H1 (cell line): Measurements from ENCODE around the gene ETFDH. TPM values are rescaled to one million over a fixed set of nuclear protein-coding genes. Genes with fewer than 3 reads are reported as not detected.

Experiments
- SIN3A ChIP-seq, 2 experiments: IDR thresholded peaks in 1 of 2; conservative IDR thresholded peaks in 1 of 2; 2 replicates each; pipeline ENCODE4 v1.6.1; 2011 to 2012; ENCODE audit warnings: low read length in 2 of 2, improper control_type of control experiment in 1 of 2, low read depth in 1 of 2, mild to moderate bottlenecking in 1 of 2
- SUZ12 ChIP-seq: fragments of 200-600 bp; sonication (generic); IDR thresholded peaks from 2 replicates; pipeline ENCODE4 v1.6.1; 2012; ENCODE audit warnings: mild to moderate bottlenecking, inconsistent platforms, low read length, moderate library complexity, mixed read lengths
- TBP ChIP-seq: IDR thresholded peaks from 2 replicates; pipeline ENCODE4 v1.6.1; 2011; ENCODE audit warnings: low read depth, low read length, improper control_type of control experiment
- polyA plus RNA-seq, 7 experiments: library from polyadenylated mRNA; depleted of rRNA in 3 of 7; stranded (reverse) in 5 of 7; unstranded in 2 of 7; fragments of >200 nt in 5 of 7; fragments of 200-250 nt in 2 of 7; gene quantifications; 1 replicate in 5 of 7; 2 replicates in 1 of 7; 4 replicates in 1 of 7; pipeline versions ENCODE4 v1.2.1 to v1.2.3, GENCODE V29; 2011 to 2013; ENCODE audit warnings: missing spikeins in 2 of 7, mixed read lengths in 2 of 7
- total RNA-seq: library from RNA; stranded (reverse); fragmentation: NEBNext Ultra II Directional; extraction: Animal tissue kit (Norgen Biotek cat#: 25700); gene quantifications from 2 replicates; pipeline ENCODE4 v1.2.1, GENCODE V29; 2021
- TF ChIP-seq, protein P1 (sequence below): fragments of 300-600 bp; sonication (generic); IDR thresholded peaks from 2 replicates; pipeline ENCODE4 v1.7.1; 2012; ENCODE audit warnings: low read length, moderate library complexity, mild to moderate bottlenecking, inconsistent platforms; ENCODE audit not compliant: insufficient replicate concordance

ETFDH gene
- total and polyA plus RNA-seq, 2 of the 8 experiments (the other 6 are each of a cell fraction or from before 2014, with no cell fraction given) = 11.3 to 15.7 TPM

DNA sequence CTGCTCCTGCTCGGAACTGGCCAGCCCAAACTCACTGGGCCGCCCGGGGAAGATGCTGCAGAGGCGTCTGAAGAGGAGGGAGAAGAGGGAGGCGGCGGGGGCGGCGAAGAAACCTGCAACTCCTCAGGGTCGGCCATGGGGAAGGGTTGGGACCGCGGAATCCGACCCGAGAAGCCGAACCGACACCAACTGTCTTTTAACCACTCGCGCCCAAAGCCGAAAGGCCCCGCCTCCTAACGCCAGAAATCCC is 506 bp upstream of the ETFDH start, which contains the start of gene C4orf46 (continued):
- TF ChIP-seq, protein P1, sequence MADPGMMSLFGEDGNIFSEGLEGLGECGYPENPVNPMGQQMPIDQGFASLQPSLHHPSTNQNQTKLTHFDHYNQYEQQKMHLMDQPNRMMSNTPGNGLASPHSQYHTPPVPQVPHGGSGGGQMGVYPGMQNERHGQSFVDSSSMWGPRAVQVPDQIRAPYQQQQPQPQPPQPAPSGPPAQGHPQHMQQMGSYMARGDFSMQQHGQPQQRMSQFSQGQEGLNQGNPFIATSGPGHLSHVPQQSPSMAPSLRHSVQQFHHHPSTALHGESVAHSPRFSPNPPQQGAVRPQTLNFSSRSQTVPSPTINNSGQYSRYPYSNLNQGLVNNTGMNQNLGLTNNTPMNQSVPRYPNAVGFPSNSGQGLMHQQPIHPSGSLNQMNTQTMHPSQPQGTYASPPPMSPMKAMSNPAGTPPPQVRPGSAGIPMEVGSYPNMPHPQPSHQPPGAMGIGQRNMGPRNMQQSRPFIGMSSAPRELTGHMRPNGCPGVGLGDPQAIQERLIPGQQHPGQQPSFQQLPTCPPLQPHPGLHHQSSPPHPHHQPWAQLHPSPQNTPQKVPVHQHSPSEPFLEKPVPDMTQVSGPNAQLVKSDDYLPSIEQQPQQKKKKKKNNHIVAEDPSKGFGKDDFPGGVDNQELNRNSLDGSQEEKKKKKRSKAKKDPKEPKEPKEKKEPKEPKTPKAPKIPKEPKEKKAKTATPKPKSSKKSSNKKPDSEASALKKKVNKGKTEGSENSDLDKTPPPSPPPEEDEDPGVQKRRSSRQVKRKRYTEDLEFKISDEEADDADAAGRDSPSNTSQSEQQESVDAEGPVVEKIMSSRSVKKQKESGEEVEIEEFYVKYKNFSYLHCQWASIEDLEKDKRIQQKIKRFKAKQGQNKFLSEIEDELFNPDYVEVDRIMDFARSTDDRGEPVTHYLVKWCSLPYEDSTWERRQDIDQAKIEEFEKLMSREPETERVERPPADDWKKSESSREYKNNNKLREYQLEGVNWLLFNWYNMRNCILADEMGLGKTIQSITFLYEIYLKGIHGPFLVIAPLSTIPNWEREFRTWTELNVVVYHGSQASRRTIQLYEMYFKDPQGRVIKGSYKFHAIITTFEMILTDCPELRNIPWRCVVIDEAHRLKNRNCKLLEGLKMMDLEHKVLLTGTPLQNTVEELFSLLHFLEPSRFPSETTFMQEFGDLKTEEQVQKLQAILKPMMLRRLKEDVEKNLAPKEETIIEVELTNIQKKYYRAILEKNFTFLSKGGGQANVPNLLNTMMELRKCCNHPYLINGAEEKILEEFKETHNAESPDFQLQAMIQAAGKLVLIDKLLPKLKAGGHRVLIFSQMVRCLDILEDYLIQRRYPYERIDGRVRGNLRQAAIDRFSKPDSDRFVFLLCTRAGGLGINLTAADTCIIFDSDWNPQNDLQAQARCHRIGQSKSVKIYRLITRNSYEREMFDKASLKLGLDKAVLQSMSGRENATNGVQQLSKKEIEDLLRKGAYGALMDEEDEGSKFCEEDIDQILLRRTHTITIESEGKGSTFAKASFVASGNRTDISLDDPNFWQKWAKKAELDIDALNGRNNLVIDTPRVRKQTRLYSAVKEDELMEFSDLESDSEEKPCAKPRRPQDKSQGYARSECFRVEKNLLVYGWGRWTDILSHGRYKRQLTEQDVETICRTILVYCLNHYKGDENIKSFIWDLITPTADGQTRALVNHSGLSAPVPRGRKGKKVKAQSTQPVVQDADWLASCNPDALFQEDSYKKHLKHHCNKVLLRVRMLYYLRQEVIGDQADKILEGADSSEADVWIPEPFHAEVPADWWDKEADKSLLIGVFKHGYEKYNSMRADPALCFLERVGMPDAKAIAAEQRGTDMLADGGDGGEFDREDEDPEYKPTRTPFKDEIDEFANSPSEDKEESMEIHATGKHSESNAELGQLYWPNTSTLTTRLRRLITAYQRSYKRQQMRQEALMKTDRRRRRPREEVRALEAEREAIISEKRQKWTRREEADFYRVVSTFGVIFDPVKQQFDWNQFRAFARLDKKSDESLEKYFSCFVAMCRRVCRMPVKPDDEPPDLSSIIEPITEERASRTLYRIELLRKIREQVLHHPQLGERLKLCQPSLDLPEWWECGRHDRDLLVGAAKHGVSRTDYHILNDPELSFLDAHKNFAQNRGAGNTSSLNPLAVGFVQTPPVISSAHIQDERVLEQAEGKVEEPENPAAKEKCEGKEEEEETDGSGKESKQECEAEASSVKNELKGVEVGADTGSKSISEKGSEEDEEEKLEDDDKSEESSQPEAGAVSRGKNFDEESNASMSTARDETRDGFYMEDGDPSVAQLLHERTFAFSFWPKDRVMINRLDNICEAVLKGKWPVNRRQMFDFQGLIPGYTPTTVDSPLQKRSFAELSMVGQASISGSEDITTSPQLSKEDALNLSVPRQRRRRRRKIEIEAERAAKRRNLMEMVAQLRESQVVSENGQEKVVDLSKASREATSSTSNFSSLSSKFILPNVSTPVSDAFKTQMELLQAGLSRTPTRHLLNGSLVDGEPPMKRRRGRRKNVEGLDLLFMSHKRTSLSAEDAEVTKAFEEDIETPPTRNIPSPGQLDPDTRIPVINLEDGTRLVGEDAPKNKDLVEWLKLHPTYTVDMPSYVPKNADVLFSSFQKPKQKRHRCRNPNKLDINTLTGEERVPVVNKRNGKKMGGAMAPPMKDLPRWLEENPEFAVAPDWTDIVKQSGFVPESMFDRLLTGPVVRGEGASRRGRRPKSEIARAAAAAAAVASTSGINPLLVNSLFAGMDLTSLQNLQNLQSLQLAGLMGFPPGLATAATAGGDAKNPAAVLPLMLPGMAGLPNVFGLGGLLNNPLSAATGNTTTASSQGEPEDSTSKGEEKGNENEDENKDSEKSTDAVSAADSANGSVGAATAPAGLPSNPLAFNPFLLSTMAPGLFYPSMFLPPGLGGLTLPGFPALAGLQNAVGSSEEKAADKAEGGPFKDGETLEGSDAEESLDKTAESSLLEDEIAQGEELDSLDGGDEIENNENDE = no peak
- TF ChIP-seq SIN3A (conservative IDR thresholded peaks at IDR 0.05 in 1 of 2, IDR thresholded peaks at IDR 0.05 in 1 of 2; ENCODE audit: low read depth in 1 of 2, low read length in 2 of 2) (0 out of 4 replicates have a peak, but pooled peaks of 1 of the 2 experiments have one; percentile 71), SUZ12 (no peak), TBP (peak; percentile 74; the same call in 1 of the 2 replicates)
